ENCODE data around the gene PRG2.
"Not testable (repeated sequence)": the region's sequence is repeated elsewhere in the genome, so short reads cannot be mapped to it uniquely, and the experiment has no call there.

PRG2 gene

DNA sequence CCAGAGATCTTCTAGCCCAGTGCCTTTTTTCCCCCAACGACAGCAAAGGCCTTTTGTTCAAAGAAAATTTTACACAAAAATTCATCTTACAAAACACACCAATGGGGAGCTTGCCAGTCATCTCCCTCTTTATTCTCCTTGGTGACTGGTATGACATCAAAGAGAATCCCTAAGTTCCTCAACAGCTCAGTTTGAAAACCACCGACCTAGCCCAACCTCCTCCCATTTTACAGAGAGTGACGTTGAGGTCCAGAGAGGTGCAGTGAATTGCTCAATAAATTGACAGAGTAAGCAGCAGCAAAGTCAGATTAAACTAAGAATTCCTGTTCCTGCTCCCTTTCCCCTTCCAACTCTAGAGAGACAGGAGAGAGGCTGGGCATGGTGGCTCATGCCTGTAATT lies 28.7 kb upstream of the PRG2 start:
- no peak for DNase-seq (ENCODE audit: low read depth in 2 of 2)

DNA sequence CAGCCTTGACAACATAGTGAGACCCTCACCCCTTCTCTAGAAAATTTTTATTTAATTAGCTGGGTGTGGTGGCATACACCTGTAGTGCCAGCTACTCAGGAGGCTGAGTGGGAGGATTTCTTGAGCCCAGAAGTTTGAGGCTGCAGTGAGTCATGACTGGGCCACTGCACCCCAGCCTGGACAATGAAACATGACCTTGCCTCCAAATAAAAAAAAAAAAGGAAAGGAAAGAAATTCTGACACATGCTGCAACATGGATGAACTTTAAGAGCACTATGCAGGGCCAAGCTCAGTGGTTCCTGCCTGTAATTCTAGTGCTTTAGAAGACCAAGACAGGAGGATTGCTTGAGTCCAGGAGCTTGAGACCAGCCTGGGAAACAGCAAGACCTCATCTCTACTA lies 27.7 kb upstream of the PRG2 start:
- DNase-seq (ENCODE audit: low read depth in 2 of 2): no peak

DNA sequence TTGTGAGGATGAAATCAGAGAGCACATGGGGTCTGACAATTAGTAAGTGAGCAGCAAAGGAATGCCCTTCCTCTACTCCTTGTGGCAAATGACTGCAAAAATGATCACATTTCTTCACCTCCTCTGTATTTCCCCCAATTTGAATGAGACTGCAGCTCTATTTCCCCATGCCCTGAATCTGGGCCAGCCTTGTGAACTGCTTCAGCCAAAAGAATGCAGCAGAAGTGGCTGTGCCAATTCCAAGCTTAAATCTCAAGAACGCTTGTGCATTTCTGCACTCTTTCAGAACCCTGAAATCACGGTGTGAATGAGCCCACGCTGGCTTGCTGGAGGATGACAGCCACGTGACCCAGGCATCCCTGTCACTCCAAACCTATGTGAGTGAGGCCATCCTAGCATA lies 26.6 kb upstream of the PRG2 start:
- DNase-seq (ENCODE audit: low read depth in 2 of 2): no peak

DNA sequence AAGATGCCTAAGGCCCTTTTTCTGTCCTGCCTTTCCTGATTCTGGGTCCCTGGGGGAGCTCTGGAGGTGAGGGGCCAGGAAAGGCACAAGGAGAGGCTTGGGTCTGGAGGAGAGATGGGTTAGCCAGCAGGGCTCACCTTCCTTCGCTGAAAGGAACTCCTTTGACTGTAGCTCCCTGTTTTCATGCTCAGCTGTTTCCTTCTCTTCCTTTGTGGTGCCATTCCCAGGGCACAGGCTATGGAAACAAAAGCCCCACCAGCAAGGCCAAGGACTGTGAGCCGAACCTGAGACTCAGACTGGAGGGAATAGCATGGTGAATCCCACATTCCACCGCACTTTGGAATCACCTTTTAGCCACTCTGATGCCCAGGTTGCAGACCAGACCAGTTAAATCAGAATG lies 26.0 kb upstream of the PRG2 start:
- no peak for DNase-seq (ENCODE audit: low read depth in 2 of 2)

DNA sequence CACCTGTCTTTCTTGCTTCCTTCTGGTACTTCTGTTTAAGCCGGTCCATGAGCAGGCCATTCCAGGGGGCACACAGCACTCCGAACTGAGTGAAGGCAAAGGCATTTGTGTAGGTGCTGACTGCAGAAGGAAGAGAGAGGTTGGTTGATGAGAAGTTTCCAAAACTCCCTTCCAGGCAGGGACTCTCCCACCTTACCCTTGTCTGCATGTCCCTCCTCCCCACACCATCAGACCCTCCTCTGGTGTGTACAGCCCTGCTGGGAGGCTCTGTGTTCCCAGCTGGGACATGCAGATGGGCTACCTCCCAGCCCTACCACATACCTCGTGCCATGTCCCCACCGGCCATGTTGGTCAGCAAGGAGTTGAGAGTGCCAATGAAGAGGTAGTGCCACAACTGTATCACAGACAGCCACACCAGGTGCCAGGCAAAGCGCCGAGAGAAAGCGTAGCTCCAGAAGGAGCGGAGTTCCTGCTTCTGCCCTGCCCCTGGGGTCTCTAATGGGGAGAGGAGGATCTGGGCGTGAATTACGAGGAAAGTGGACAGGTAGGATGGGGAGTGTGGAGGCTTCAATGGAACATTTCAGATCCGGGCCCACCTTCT lies 24.3 kb upstream of the PRG2 start:
- no peak for DNase-seq (ENCODE audit: low read depth in 2 of 2)

DNA sequence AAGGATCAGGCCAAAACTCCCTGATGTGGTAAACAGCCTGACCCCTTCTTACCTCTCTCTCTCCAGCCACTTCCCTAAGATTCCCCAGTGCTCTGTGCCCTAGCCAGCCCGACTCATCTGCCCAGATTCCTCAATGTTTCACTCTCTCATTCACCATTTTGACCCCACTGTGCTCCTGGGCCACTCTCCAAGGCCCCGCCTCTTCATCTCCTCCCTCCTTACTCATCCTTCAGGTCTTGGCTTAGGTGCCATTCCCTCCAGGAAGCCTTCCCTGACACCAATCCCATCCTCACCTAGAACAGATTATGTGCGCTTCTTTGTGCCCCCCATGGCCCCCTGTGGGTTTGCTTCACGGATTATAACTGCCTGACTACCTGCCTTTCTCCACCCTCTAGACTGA lies 23.2 kb upstream of the PRG2 start:
- DNase-seq (ENCODE audit: low read depth in 2 of 2): no peak

DNA sequence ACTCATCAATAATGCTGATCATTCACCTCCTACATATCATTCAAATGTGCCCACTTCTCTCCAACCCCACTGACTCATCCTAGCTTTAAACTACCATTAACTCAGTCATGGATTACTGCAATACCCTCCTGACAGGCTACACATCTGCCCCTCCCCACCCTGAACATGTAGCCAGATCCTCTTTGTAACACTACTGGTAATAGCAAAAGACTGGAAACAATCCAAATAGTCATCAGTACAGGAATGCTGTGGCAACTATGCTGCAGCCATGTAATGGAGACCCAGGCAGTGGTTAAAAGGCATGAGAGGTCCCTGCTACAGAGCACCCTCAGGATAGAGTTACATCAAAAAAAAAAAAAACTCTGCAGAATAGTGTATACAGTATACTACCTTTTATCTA lies 19.8 kb upstream of the PRG2 start:
- no peak for DNase-seq (ENCODE audit: low read depth in 2 of 2)

DNA sequence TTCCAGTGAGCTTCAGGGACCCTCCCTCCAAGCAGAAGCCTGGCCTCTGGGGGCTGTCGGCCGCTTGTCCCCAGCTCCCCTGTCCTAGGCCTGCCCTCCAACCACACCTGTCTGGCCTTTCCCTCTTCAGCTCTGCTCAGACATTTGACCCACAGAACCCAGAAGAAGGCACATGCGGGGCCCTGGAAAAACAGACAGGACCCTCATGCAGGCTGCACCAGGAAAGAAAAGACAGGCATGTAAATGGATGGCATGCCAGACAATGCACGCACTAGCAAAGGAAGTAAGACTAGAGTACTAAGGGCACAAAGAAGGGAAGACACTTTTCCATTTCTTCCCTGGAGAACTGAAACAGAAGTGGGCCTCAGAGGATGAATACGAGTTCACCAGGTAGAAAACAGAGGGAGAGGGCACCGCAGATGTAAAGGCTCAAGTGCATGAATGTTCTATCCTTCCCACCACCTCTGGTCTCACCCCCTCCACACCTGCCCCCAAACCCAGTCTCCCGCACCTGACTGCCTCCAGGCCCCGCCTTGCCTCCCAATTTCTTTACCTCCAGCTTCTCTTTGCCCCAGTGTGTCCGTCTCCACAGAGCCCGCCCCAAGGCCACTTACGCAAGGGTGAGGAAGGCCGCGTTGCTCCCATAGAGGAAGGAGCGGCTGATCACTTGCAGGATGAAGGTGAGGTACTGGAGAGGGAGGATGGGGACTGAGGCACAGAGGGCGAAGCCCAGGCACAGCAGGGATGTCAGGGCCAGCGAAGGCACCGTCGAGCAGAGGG lies 19.1 kb upstream of the PRG2 start:
- no peak for DNase-seq (ENCODE audit: low read depth in 2 of 2)

DNA sequence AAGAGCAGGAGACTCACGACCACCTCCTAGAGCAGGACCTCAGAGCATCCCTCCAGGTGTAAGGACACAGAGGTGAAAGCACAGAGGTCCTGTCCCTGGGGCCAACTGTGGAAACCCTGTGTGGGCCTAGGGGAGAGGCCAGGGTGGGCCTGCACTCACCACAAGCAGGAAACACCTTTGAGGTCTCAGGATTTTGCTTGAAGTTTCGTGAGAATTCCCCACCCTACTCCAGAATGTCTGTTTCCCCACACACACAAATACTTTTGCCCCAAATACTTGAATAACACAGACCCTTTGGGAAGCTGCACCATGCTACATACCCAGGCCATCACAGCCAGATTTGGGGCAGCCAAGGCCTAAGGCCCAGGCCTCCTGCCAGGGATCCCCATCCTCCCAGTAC lies 18.3 kb upstream of the PRG2 start:
- DNase-seq (ENCODE audit: low read depth in 2 of 2): no peak

DNA sequence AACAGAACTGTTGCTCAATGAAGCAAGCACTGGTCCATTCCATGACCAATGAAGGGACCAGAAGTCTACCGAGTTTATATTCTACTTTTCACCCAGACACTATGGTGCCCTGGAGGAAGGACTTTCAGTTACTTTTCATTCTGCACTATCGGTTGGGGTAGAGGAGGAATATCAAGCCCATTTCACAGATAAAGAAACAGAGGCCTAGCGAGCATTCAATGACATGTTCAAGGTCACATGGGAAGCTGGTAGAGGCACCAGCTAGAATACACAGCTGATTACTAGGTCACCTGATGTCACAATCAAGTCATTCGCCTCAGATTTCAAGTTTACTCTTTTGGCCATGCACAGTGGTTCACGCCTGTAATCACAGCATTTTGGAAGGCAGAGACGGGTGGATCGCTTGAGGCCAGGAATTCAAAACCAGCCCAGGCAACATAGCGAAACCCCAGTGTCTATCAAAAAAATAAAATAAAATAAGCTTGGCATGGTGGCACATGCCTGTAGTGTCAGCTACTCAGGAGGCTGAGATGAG lies 17.6 kb upstream of the PRG2 start:
- no peak for DNase-seq (ENCODE audit: low read depth in 2 of 2)

DNA sequence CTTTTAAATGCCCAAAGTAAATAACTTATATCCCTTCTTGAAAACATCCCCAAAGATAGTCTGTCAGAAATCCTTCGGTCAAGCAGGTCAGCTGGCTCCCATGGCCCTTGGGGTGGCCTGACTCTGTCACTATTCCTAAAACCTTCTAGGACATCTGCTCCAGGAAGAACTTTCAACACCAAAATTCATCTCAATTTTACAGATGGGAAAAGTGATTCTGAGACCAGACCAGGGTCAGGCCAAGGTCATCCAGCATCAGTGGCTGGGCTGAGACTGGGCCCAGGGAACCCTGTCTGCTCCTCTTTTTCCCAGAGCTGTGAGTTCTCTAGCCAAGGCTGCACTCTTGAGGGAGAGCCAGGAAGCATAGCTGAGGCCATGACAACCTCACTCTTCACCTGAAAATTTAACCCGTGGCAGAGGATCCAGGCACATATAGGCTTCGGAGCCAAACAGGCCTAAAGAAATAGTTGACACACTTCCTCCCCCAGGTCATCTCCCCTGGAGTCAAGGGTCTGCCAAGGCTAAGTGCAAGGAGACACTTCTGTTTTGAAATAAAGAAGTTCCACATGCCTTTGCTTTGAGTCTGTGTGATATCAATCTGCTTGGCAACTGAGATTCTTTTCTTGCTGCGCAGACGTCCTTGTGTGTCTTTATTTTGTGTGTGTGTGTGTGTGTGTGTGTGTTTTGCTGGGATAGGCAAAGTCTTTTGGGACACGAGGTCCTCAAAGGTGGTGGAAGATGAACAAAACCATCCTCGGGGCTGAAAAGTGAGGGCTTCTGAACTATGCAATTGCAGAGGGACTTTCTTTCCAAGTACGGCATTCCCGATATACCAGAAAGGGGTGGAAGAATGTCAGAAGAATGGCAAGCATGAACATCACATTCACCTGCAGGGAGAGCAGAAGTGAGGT lies 16.8 kb upstream of the PRG2 start:
- DNase-seq (ENCODE audit: low read depth in 2 of 2): no peak

DNA sequence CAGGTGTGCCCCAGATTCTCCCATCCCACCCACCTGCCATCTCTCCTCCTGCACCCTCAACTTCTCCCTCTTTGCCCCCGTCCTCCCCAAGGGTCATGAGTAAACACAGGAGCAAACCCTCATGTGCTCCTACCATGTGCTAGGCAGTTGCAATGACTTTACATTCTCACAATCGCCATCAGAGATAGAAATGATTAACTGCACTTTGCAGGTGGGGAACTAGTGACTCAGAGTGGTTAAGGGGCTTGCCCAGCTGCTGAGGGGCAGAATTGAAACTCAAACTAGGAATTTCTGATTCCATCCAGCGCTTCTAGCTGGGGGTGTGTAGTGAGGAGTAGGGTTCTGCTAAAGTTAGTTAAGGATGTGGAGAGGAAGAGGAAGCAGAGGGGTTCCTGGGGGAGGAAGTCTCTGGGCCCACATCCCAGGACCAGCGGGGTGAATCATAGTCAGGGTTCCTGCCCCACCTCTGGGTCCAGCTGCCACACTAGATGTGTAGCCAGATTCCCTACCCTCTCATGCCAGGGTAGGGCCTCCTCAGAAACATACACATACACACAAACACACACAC lies 16.0 kb upstream of the PRG2 start:
- DNase-seq (ENCODE audit: low read depth in 2 of 2): no peak

DNA sequence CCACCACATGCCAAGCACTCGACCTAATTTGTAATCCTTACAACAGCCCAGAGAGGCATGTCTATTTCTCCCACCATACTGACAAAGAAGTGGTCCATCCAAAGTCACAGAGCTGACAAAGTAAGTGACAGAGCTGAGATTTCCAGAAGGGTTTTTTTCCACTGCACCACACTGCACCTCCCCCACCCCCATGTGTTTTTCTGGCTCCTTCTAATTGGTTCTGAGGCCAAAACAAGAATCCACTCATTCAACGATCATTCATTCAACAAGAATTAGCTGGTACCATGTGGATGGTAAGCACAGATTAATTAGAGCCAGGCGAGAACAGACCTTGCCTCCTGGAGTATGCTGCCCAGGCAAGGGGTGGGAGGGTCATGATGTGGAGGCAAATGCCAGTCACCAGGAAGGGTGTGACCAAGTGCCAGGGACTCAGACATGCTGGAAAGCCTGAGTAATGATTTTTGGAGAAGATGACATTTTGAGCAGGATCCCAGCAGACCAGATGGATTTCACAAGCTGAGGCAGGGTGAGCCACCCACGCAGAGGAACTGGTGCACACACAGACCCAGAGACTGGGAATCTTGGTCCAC lies 14.9 kb upstream of the PRG2 start:
- no peak for DNase-seq (ENCODE audit: low read depth in 2 of 2)

DNA sequence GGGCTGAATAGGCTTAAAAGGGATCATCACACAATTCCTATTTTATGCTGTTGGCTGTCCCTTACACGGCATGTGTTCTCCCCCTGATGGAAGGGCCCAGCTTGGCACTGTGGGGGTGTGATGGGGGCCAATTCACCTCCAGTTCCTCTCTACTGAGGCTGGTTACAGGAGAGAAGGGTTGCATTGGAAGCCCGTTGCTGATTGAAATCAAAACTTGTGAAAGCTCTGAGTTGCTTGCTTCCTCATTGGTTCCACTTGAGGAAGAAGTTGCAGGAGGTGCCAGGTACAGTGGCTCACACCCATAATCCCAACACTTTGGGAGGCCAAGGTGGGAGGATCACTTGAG lies 13.3 kb upstream of the PRG2 start:
- DNase-seq (ENCODE audit: low read depth in 2 of 2): no peak

DNA sequence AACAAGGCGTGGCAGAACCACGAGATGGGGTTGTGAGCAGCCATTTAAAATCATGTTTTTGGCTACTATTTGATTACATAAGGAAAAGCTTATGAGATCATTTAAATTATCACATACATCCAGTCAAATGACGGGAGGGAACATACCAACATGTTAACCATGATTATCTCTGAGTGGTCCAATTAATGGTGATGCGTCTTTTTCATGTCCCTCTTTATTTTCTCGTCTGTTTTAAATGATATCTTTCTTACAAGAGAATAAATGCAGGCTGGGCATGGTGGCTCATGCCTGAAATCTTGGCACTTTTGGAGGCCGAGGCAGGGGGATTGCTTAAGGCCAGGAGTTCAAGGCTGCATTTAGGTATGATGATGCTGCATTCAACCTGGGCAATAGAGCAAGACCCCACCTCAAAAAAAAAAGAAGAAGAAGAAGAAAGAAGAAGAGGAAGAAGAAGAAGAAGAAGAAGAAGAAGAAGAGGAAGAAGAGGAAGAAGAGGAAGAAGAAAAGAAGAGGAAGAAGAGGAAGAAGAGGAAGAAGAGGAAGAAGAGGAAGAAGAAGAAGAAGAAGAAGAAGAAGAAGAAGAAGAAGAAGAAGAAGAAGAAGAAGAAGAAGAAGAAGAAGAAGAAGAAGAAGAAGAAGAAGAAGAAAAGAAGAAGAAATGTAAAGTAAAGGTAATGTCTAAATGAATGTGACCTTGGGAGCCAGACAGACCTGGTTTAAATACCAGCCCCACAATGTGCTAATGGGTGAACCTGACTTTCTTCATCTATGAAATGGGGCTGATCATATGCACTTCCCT lies 12.8 kb upstream of the PRG2 start:
- DNase-seq (ENCODE audit: low read depth in 2 of 2): not testable (repeated sequence)

DNA sequence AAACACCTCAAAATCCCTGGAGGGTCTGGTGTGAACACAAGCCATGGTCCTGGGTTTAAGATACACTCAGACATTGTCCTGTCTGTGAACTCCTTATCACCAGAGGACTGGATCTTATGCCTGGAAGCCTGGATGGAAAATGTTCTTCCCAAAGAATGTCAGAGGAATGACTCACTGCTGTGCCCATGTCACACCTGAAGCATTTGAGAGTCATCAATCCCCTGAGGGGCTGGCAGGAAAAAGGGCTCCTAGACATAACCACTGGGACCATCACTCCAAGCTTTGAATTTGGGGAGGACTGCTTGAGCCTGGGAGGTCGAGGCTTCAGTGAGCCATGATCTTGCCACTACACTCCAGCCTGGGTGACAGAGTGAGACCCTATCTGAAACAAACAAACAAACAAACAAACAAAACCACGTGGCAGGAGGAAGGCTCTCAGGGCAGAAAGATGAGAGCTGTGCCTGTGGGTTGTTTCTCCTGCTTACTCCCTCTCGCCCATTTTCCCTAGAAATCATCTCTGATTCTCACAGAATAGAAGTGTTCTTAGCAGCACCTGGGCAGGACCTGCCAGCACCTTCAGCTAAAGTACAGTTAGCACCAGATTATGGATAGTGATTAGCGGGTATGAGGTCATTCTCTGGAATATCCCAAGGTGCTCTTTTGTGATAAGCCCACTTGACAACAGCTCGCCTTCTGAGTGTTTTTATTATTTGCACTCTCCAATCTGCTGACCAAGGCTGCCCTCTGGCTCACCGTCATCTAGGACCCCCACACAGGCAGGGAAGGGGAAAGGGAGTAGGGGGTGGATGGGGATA lies 11.9 kb upstream of the PRG2 start:
- DNase-seq (ENCODE audit: low read depth in 2 of 2): no peak

DNA sequence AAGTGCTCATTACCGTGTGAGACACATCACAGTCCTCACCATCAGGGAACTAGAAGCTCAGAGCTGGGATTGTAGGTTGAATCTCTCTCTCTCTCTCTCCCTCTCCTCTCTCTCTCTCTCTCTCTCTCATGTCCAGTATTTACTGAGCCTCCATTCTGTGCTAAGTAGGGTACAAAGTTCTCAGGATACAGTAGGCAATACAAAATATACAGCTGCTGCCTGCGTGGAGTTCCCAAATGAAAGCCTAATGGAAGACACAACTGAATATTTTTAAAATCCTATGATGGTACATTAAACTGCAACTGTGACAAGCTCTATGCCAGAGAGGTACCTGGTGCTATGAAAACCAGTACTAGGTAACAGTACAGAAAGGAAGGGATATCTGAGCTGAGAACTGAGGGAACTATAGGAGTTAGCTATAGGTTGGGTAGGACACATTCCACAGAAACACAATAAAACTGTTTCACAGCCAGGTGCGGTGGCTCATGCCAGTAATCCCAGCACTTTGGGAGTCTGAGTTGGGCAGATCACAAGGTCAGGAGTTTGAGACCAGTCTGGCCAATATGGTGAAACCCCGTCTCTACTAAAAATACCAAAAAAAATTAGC lies 9.6 kb upstream of the PRG2 start:
- DNase-seq (ENCODE audit: low read depth in 2 of 2): no peak

DNA sequence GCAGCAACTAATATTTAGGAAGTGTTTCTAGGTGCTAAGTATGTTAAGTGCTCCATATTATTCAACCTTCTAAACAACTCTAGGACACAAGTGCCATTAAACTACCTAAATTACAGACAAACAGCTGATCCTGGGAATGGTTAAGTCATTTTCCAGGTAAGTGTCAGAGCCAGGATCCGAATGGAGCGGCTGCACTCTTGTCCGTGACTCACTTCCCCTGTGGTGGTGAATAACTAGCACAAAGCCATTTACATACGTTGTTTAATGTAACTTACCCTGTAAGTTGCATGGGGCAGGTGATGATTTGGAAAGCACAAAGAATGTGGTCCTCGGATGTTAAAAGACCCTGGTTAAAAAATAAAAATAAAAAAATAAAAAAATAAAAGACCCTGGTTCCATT lies 8.8 kb upstream of the PRG2 start:
- no peak for DNase-seq (ENCODE audit: low read depth in 2 of 2)

DNA sequence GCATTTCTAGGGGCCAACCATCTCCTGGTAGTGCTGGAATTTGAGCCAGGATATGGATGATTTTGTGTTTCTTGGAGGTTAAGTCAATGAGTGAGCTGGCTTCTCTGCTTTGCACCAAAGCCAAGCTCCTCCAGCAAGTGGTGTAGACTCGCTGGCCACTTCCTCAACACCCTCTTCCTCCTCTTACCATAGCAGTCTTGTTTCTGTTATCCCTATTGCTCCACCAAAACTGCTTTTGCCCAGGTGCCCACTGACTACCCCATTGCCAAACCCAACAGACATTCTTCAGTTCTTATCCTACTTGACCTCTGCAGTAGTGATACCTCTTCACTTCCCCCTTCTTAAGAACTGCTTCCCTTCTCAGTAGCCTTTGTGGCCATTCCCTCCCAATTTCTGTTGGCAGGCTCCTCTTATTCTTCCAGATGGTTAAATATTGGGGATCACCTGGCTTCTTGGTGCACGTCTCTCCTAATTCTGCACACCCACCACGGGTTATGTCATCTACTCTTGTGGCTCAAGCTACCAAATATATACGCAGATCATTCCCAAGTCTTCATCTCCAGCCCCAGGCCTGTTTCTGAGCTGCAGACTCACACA lies 7.0 kb upstream of the PRG2 start:
- DNase-seq (ENCODE audit: low read depth in 2 of 2): no peak
